ENCODE results near the gene TADA1. TPM values are rescaled to one million over a fixed set of nuclear protein-coding genes. Genes with fewer than 3 reads are reported as not detected.

TADA1 gene
- total and polyA plus RNA-seq, 8 donors = 2.8 to 8.2 (median 4.0) TPM

GRCh38 chr1:166865926-166866325, 10.1 kb downstream of the TADA1 start:
- Histone ChIP-seq H3K9me3 (no peaks in the 10 kb centered on the region), H3K36me3 (peaks cover 0 to 26% (median 0%) of the 10 kb centered on the region in 3 donors), H3K4me1 (peaks cover 3 to 4% (median 4%) of the 10 kb centered on the region in 3 donors), H3K27me3 (no peaks in the 10 kb centered on the region), H3K27ac (no peak overlapping the region), H3K4me3 (no peak overlapping the region)
- intact Hi-C loops (cut with DNase I) = no loop called here
- no peak for FAIRE-seq
- no peak for TF ChIP-seq CTCF (IDR thresholded peaks at IDR 0.05)
- no peak for ATAC-seq
- 88 to 89% methylated on average over 5 of the region's 5 CpGs for WGBS, 2 donors
- no peak for DNase-seq

- FAIRE-seq (no peak), DNase-seq (no peak), ATAC-seq (no peak)
- H3K36me3 ChIP-seq = peaks cover 0 to 49% (median 8%) of the 10 kb centered on the region in 3 donors
- no peaks in the 10 kb centered on the region for H3K9me3 ChIP-seq
- intact Hi-C loops (cut with DNase I) = no loop called here
- WGBS, 2 donors = 75 to 85% methylated on average over 5 of the region's 5 CpGs
- no peak for TF ChIP-seq CTCF (IDR thresholded peaks at IDR 0.05)
- no peaks in the 10 kb centered on the region for H3K27me3 ChIP-seq
- H3K27ac ChIP-seq = no peak overlapping the region
- no peaks in the 10 kb centered on the region for H3K4me1 ChIP-seq
- no peak overlapping the region for H3K4me3 ChIP-seq
These were observed 16.5 kb downstream of the TADA1 start for GRCh38 chr1:166859597-166859996.

- Histone ChIP-seq H3K4me1 (no peaks in the 10 kb centered on the region), H3K27ac (no peak overlapping the region), H3K27me3 (no peaks in the 10 kb centered on the region), H3K9me3 (no peaks in the 10 kb centered on the region), H3K4me3 (no peak overlapping the region), H3K36me3 (peaks cover 0 to 47% (median 8%) of the 10 kb centered on the region in 3 donors)
- no peak for DNase-seq
- 90 to 92% methylated on average over 7 of the region's 7 CpGs for WGBS, 2 donors
- no peak for ATAC-seq
- no peak for FAIRE-seq
- intact Hi-C loops (cut with DNase I) = no loop called here
- no peak for TF ChIP-seq CTCF (IDR thresholded peaks at IDR 0.05)
These were observed 17.2 kb downstream of the TADA1 start for GRCh38 chr1:166858726-166859419.

GRCh38 chr1:166857995-166858394, 18.1 kb downstream of the TADA1 start:
- no peak for FAIRE-seq
- WGBS, 2 donors = 90 to 96% methylated on average over 3 of the region's 3 CpGs
- peaks cover 0 to 48% (median 8%) of the 10 kb centered on the region in 3 donors for H3K36me3 ChIP-seq

More at GRCh38 chr1:166857995-166858394, 18.1 kb downstream of the TADA1 start:
- TF ChIP-seq CTCF (IDR thresholded peaks at IDR 0.05) = no peak
- DNase-seq (no peak), ATAC-seq (no peak)
- Histone ChIP-seq H3K4me1 (no peaks in the 10 kb centered on the region), H3K27ac (no peak overlapping the region), H3K9me3 (no peaks in the 10 kb centered on the region), H3K4me3 (no peak overlapping the region), H3K27me3 (no peaks in the 10 kb centered on the region)
- intact Hi-C loops (cut with DNase I) = no loop called here
